ENCODE results near the gene GDI2.

- peak; percentile 93 for TF ChIP-seq POLR2A (IDR thresholded peaks at IDR 0.05; ENCODE audit: low read depth, low read length)
- peak; percentile 48 for TF ChIP-seq SPI1 (IDR thresholded peaks at IDR 0.05; ENCODE audit: low read depth, low read length)
- TF ChIP-seq POLR2AphosphoS5 (IDR thresholded peaks at IDR 0.05; ENCODE audit: low read depth, low read length) = peak; percentile 96
- peak; percentile 8 for TF ChIP-seq PAX5 (IDR thresholded peaks at IDR 0.05; ENCODE audit: insufficient read depth, low read length, severe bottlenecking)
- TF ChIP-seq TAF1 (IDR thresholded peaks at IDR 0.05; ENCODE audit: low read depth, low read length) = peak; percentile 90
- TF ChIP-seq POU2F2 (IDR thresholded peaks at IDR 0.05; ENCODE audit: low read depth, low read length) = peak; percentile 16; the same call in 1 of the 2 replicates
Measured at GRCh38 chr10:5813341-5814109, at the start of gene GDI2.
